ENCODE data around the gene FBXO3.

DNA sequence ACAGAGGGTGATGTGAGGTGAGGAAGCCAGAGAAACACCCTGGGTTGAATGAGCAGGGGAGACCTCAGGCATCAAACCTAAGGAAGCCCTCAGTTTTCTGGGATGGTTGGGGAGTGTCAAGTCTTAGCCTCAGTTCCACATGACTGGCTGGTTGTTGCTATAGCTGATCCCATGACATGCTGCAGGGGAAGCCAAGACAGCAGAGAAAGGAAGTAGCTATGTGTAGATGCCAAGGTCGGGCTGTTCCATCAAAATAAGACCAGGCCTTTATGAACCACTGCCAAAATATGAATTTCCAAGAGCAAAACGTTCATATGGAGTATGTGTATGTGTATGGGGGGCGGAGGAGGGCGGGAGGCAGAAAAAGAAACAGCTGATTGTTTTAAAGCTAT lies 49.7 kb downstream of the FBXO3 start:
- TF ChIP-seq, protein P1, sequence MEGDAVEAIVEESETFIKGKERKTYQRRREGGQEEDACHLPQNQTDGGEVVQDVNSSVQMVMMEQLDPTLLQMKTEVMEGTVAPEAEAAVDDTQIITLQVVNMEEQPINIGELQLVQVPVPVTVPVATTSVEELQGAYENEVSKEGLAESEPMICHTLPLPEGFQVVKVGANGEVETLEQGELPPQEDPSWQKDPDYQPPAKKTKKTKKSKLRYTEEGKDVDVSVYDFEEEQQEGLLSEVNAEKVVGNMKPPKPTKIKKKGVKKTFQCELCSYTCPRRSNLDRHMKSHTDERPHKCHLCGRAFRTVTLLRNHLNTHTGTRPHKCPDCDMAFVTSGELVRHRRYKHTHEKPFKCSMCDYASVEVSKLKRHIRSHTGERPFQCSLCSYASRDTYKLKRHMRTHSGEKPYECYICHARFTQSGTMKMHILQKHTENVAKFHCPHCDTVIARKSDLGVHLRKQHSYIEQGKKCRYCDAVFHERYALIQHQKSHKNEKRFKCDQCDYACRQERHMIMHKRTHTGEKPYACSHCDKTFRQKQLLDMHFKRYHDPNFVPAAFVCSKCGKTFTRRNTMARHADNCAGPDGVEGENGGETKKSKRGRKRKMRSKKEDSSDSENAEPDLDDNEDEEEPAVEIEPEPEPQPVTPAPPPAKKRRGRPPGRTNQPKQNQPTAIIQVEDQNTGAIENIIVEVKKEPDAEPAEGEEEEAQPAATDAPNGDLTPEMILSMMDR (IDR thresholded peaks at IDR 0.05; ENCODE audit: insufficient read depth, low read length, poor library complexity, severe bottlenecking): no peak
- TF ChIP-seq EZH2phosphoT487 (conservative IDR thresholded peaks at IDR 0.05; ENCODE audit: low read length): no peak
